HS-27A (cell line): ENCODE data around the gene TTC39B.
A peak's percentile ranks its signal among the peaks of the same experiment; 100 is the strongest.
"Not testable (repeated sequence)": the region's sequence is repeated elsewhere in the genome, so short reads cannot be mapped to it uniquely, and the experiment has no call there.

Experiments used
- DNase-seq: peaks from one replicate; pipeline ENCODE4 v3.0.0-alpha.2; 2012; ENCODE audit warnings: low read depth, missing footprints

Gene TTC39B

GRCh38 chr9:15306757-15307522, at the start of gene TTC39B:
Gene TTC39B (minus strand): TSS chr9:15307216. CDS start chr9:15307125, 91 bp downstream.
- peak; percentile 49 for DNase-seq

DNA sequence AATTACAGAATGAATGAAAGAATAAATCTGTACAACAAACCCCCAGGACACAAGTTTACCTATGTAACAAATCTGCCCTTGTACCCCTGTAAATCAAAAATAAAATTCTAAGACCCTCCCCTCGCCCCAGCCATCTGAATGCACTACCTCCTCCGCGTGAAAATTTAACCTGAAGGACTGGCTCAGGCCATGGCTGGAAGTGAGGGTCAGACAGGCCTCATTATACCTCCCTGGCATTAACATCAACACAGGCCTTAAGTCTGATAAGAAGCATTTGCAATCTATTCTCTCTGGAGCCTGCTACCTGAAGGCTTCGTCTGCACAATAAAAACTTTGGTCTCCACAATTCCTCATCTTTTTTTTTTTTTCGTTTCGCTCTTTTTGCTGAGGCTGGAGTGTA, 48.7 kb upstream of the TTC39B start:
- no peak for DNase-seq

DNA sequence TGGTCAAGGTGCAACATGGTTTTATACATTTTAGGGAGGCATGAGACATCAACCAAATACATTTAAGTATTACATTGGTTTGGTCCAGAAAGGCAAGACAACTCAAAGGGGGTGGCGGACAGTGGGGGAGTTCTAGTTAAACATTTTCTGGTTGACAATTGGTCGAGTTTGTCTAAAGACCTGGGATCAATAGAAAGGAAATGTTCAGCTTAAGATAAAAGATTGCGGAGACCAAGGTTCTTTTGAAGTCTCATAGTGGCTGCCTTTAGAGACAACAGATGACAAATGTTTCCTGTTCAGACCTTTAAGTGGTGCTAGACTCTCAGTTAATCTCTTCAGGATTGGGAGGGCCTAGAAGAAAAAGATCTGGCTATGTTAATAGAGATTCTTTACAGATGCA, 47.7 kb upstream of the TTC39B start:
- no peak for DNase-seq

DNA sequence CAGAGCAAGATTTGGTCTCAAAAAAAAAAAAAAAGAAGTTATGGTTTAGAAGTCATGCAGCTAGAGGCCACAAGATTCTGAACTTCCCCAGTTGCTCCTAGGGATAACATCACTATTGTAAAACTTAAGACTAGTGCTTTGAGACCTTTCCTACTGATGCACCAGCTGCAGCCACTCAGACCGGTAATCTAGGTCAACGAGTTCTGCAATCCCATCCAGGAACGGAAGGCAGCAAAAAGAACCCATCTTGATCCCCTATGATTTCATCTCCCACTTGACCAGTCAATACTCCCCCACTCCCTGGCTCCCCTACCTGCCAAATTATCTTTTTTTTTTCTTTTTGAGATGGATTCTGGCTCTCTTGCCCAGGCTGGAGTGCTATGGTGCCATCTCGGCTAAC, 46.9 kb upstream of the TTC39B start:
- DNase-seq: no peak

- no peak for DNase-seq
These were observed 45.3 kb upstream of the TTC39B start for GRCh38 chr9:15352306-15352705.

DNA sequence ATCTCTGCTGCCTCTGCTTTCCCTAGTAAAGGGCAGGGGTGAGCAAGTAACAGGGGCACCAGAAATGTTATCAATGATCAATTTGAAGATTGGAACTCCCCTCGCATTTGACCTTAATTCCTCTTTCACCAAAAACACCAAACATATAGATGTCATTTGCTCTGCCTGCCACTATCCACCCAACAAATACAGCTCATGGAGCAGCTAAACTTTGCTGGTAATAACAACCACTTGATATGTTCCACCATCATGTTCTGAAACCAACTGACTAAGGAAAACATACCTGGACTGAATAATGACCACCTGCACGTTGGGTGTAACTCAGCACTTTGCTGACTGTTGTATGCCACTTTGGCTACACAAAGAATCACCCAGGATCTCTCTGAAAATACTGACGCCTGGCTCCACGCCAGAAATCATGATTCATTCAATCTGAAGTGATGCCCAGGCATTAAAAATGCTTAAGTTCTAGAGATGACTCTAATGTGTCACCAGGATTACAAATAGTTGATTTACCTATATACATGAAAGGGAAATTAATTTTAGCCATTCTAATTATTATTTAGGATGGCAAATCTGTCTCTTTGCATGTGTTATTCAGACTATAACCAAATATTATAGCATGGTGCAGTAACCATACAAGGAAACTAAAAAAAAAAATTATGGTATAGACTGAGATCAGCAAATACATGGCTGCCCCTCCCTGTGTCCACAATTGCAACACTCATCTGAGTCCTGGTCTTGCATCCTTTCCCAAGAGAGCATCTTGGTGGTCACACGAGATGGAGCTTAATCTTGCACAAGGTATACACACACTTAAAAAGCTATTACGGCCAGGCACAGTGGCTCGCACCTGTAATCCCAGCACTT, 43.1 kb upstream of the TTC39B start:
- DNase-seq: peak; percentile 27

DNA sequence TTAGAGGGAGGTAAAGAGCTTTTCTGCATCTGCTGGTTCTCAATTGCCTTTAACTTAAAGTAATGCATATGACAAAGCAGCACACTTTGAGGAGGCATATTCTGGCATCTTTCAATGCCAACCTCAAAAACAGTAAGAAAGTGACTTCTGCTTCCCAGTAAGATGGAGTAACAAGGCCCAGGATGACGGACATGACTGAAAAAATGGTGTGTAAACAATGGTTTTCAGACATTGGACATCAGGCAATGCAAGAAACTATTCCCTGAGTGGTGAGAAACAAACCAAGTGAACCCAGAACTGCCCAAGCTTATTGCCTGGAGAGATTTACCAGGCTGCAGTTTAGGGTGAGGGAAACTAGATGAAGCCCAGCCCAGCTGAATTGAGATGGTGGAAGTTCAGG, 39.8 kb upstream of the TTC39B start:
- DNase-seq: no peak

- no peak for DNase-seq
These were observed 37.2 kb upstream of the TTC39B start for GRCh38 chr9:15344191-15344590.

GRCh38 chr9:15333376-15333881, 26.4 kb upstream of the TTC39B start:
- no peak for DNase-seq

- DNase-seq: no peak
These were observed 25.9 kb upstream of the TTC39B start for GRCh38 chr9:15332939-15333338.

DNA sequence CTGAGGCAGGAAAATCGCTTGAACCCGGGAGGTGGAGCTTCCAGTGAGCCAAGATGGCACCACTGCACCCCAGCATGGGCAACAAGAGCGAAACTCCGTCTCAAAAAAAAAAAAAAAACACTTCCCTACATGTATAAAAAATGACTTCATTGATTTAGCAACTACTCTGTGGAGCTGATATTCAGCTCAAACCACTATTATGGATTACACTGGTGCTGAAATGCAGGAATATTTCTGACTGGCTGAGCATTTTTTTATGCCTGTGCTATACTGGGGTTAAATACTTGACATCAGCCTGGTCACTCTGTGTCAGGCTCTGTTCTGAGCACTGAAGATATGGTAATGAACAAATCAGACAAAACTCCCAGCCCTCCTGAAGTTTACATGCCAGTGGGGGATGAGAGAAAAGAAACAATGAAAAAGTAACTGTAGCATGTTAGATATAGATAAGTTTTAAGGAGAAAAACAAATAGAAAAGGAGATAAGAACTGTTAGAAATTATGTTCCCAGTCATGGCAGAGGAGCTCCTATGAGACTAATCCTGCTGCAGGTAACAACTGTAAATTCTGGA, 22.6 kb upstream of the TTC39B start:
- no peak for DNase-seq

- DNase-seq: no peak
These were observed 21.9 kb upstream of the TTC39B start for GRCh38 chr9:15328946-15329345.

GRCh38 chr9:15322695-15323094, 15.7 kb upstream of the TTC39B start:
- not testable (repeated sequence) for DNase-seq

DNA sequence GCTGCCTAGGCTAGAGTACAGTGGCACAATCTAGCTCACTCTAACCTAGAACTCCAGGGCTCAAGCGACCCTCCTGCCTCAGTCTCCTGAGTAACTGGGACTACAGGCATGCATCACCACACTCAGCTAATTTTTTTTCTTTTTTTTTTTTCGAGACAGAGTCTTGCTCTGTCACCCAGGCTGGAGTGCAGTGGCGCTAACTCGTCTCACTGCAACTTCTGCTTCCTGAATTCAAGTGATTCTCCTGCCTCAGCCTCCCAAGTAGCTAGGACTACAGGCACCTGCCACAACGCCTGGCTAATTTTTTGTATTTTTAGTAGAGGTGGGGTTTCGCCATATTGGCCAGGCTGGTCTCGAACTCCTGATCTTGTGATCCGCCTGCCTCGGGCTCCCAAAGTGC, 12.6 kb upstream of the TTC39B start:
- not testable (repeated sequence) for DNase-seq

GRCh38 chr9:15317836-15318235, 10.8 kb upstream of the TTC39B start:
- DNase-seq: no peak

DNA sequence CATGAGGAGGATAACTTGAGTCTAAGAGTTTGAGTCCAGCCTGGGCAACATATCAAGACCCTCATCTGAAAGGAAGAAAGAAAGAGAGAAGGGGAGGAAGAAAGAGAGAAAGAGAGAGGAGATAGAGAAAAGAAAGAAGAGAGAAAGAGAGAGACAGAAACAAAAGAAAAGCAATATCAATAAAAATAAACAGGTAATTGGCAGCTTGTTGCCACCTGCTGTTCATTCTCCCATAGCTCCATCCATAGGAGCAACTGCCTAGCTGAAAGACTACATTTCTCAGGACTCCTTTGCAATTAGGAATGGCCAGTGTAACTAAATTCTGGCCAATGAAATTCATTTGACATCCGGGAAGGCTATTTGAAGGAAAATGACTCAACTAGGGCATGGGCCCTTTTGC, 4.6 kb upstream of the TTC39B start:
- DNase-seq: no peak

- DNase-seq: no peak
These were observed 3.3 kb upstream of the TTC39B start for GRCh38 chr9:15310107-15310850.

- DNase-seq: no peak
These were observed 1.5 kb upstream of the TTC39B start for GRCh38 chr9:15308511-15308910.

DNA sequence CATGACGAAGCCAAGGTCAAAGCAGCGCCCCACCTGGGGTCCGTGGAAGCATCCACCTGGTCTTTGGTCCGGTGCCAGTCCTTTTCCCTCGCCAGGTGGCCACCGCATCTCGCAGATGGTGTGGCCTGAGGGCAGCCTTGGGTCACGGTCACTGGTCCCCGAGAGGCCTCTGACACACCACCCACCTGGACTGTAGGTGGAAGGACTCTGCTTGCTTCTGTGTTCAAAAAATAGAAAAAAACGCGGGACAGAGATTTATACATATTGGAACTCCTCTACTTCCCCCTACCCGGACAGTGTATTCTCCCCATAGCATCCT, 466 bp upstream of the TTC39B start:
- DNase-seq: no peak

DNA sequence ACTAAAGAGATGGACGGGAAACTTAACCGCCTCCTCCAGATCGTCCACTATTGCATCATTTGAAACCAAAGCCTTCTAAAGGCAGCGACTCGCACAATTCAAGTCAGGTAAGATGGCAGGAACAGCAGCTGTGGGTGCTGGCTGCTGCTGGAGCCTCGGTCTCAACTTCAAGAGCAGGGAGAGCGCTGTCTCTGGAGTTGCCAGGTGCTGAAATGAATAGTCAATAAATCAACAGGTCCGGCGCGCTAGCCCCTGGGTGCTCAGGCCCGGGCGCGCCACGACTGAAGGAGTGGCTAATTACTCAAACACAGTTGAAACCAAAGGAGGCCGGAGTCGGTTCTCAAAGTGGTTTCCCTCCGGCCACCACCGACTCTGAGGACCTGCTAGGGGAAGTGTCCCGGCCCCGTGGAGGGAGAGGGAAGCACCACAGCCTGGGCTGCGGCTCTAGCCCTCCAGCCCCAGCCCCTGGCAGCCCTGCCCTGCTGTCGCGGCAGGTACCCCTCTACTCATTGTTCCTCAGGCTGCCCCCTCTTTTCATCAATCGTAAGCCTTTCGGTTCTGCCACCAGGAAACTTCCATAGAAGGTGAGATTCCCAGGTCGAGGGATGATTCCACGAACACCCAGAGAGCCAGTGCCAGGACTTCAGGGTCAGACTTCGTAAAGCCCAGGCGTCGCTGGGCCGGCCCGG, 804 bp downstream of the TTC39B start:
- DNase-seq: no peak

- DNase-seq: no peak
These were observed 1.5 kb downstream of the TTC39B start for GRCh38 chr9:15305470-15305869.

DNA sequence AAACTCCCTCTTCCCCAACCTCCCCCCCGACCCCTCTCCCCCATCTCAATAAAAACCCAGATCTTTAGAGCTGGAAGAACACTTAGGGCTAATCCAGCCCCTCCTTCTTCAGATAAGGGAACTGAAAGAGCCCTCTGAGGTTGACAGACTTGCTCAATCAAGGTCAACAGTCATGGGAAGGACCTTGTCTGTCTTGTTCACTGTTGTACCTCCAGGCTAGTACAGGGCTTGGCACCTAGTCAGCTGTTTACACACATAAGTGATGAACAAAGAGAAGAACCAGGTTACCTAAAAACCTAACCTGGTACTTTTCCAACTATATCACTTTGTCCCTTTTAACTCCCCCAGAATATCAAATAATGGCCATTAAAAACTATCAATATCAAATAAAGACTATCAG, 2.4 kb downstream of the TTC39B start:
- no peak for DNase-seq
